ENCODE results near the gene BCL7C. TPM values are rescaled to one million over a fixed set of nuclear protein-coding genes. Genes with fewer than 3 reads are reported as not detected.

The BCL7C gene
- total RNA-seq, 1 experiment from 2014 or later: 44.9 TPM

DNA sequence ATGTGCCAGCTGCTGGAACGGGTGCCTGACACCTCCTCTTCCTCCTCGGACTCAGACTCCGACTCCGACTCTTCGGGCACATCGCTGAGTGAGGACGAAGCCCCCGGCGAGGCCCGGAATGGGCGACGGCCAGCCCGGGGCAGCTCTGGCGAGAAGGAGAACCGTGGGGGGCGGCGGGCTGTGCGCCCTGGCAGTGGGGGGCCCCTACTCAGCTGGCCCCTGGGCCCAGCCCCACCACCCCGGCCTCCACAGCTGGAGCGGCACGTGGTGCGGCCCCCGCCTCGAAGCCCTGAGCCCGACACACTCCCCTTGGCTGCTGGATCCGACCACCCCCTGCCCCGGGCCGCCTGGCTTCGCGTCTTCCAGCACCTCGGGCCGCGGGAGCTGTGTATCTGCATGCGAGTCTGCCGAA lies 36.3 kb upstream of the BCL7C start:
- RAD21 ChIA-PET (ENCODE audit: low non-redundant PET in 1 of 2, low total read pairs in 2 of 2, uncharacterized antibody in 2 of 2, unreplicated experiment in 2 of 2): no interaction called here
- ATAC-seq (no peak), DNase-seq (ENCODE audit: low read depth, low spot score) (no peak)
- Histone ChIP-seq H4K20me1 (ENCODE audit: insufficient read depth) (no peaks in the 10 kb centered on the region), H3K9ac (ENCODE audit: low read length) (no peak overlapping the region), H2AFZ (ENCODE audit: low read depth, low read length, poor library complexity, severe bottlenecking) (no peak overlapping the region), H3K4me1 (ENCODE audit: control insufficient read depth in 1 of 2, insufficient read depth in 2 of 2, low read length in 2 of 2) (peaks cover 2 to 8% of the 10 kb centered on the region in 2 experiments; a peak in 1 of 4 replicates), H3K9me2 (ENCODE audit: insufficient read depth) (no peaks in the 10 kb centered on the region), H3K27ac (ENCODE audit: low read depth, low read length) (no peak overlapping the region), H3K4me2 (ENCODE audit: low read length) (no peak overlapping the region), H3K79me2 (ENCODE audit: insufficient read depth, low read length) (peaks cover under 1% of the 10 kb centered on the region; the same call in 1 of the 2 replicates), H3K4me3 (replicated peaks in 1 of 2; ENCODE audit: low read depth in 1 of 2, low read length in 2 of 2) (no peak overlapping the region), H3K9me3 (ENCODE audit: control insufficient read depth in 1 of 2, insufficient read depth in 1 of 2, low read depth in 1 of 2, low read length in 2 of 2) (no peaks in the 10 kb centered on the region), H3K27me3 (ENCODE audit: insufficient read depth, low read length) (no peaks in the 10 kb centered on the region), H3K36me3 (ENCODE audit: control insufficient read depth in 1 of 2, insufficient read depth in 2 of 2, low read length in 2 of 2) (peaks cover 9 to 31% of the 10 kb centered on the region in 2 experiments)
- CTCF ChIA-PET: no interaction called here
- BruUV-seq (replicated peaks): no TSS peak
- POLR2A ChIA-PET: no interaction called here
- intact Hi-C loops (cut with micrococcal nuclease): no loop called here
- TF ChIP-seq SIN3A (IDR thresholded peaks at IDR 0.05; ENCODE audit: low read depth) (no peak), ELF1 (IDR thresholded peaks at IDR 0.05; ENCODE audit: borderline replicate concordance, low read depth) (no peak), CBX3 (IDR thresholded peaks at IDR 0.05; ENCODE audit: low read depth) (no peak), JUND (IDR thresholded peaks at IDR 0.05) (no peak), YY1 (IDR thresholded peaks at IDR 0.05; ENCODE audit: extremely low read depth, insufficient replicate concordance, low read depth, low read length) (no peak), POLR2AphosphoS5 (IDR thresholded peaks at IDR 0.05; ENCODE audit: low read depth, low read length) (no peak), POLR2A (IDR thresholded peaks at IDR 0.05; ENCODE audit: borderline replicate concordance, extremely low read depth, insufficient read depth, insufficient read length) (no peak)
- TF ChIP-seq, protein P1, sequence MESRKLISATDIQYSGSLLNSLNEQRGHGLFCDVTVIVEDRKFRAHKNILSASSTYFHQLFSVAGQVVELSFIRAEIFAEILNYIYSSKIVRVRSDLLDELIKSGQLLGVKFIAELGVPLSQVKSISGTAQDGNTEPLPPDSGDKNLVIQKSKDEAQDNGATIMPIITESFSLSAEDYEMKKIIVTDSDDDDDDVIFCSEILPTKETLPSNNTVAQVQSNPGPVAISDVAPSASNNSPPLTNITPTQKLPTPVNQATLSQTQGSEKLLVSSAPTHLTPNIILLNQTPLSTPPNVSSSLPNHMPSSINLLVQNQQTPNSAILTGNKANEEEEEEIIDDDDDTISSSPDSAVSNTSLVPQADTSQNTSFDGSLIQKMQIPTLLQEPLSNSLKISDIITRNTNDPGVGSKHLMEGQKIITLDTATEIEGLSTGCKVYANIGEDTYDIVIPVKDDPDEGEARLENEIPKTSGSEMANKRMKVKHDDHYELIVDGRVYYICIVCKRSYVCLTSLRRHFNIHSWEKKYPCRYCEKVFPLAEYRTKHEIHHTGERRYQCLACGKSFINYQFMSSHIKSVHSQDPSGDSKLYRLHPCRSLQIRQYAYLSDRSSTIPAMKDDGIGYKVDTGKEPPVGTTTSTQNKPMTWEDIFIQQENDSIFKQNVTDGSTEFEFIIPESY (IDR thresholded peaks at IDR 0.05; ENCODE audit: extremely low read depth, insufficient replicate concordance, low read length): no peak
- TF ChIP-seq, protein P2, sequence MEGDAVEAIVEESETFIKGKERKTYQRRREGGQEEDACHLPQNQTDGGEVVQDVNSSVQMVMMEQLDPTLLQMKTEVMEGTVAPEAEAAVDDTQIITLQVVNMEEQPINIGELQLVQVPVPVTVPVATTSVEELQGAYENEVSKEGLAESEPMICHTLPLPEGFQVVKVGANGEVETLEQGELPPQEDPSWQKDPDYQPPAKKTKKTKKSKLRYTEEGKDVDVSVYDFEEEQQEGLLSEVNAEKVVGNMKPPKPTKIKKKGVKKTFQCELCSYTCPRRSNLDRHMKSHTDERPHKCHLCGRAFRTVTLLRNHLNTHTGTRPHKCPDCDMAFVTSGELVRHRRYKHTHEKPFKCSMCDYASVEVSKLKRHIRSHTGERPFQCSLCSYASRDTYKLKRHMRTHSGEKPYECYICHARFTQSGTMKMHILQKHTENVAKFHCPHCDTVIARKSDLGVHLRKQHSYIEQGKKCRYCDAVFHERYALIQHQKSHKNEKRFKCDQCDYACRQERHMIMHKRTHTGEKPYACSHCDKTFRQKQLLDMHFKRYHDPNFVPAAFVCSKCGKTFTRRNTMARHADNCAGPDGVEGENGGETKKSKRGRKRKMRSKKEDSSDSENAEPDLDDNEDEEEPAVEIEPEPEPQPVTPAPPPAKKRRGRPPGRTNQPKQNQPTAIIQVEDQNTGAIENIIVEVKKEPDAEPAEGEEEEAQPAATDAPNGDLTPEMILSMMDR (IDR thresholded peaks at IDR 0.05 in 2 of 3, conservative IDR thresholded peaks at IDR 0.05 in 1 of 3; ENCODE audit: borderline replicate concordance in 1 of 3, insufficient read depth in 1 of 3, low read depth in 2 of 3, low read length in 2 of 3): no peak

All from HCT116 (cell line).